Measurements from ENCODE around the gene NEURL1. TPM values are rescaled to one million over a fixed set of nuclear protein-coding genes. Genes with fewer than 3 reads are reported as not detected.

The NEURL1 gene
- total RNA-seq, 1 donor from 2014 or later = 2.5 TPM

GRCh38 chr10:103572347-103573204, 79.1 kb downstream of the NEURL1 start:
- Mint-ChIP-seq H3K27ac (ENCODE audit: unreplicated experiment) (no peak overlapping the region), H3K9me3 (ENCODE audit: unreplicated experiment) (no peaks in the 10 kb centered on the region), H3K27me3 (ENCODE audit: unreplicated experiment) (peaks cover 12% of the 10 kb centered on the region), H3K4me3 (ENCODE audit: unreplicated experiment) (no peak overlapping the region), H3K4me1 (ENCODE audit: unreplicated experiment) (peaks cover 28% of the 10 kb centered on the region), H3K36me3 (ENCODE audit: unreplicated experiment) (no peaks in the 10 kb centered on the region)
- TF ChIP-seq, protein P1, sequence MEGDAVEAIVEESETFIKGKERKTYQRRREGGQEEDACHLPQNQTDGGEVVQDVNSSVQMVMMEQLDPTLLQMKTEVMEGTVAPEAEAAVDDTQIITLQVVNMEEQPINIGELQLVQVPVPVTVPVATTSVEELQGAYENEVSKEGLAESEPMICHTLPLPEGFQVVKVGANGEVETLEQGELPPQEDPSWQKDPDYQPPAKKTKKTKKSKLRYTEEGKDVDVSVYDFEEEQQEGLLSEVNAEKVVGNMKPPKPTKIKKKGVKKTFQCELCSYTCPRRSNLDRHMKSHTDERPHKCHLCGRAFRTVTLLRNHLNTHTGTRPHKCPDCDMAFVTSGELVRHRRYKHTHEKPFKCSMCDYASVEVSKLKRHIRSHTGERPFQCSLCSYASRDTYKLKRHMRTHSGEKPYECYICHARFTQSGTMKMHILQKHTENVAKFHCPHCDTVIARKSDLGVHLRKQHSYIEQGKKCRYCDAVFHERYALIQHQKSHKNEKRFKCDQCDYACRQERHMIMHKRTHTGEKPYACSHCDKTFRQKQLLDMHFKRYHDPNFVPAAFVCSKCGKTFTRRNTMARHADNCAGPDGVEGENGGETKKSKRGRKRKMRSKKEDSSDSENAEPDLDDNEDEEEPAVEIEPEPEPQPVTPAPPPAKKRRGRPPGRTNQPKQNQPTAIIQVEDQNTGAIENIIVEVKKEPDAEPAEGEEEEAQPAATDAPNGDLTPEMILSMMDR (IDR thresholded peaks at IDR 0.05) = no peak
- DNase-seq (ENCODE audit: extremely low spot score, unreplicated experiment) = no peak

- Mint-ChIP-seq H3K9me3 (ENCODE audit: unreplicated experiment) (no peaks in the 10 kb centered on the region), H3K36me3 (ENCODE audit: unreplicated experiment) (no peaks in the 10 kb centered on the region), H3K27ac (ENCODE audit: unreplicated experiment) (no peak overlapping the region), H3K4me3 (ENCODE audit: unreplicated experiment) (no peak overlapping the region), H3K4me1 (ENCODE audit: unreplicated experiment) (peaks cover 29% of the 10 kb centered on the region), H3K27me3 (ENCODE audit: unreplicated experiment) (peaks cover 12% of the 10 kb centered on the region)
- DNase-seq (ENCODE audit: extremely low spot score, unreplicated experiment) = no peak
- TF ChIP-seq, protein P1 (IDR thresholded peaks at IDR 0.05) = no peak
These were observed 79.6 kb downstream of the NEURL1 start for GRCh38 chr10:103573205-103573487.

DNA sequence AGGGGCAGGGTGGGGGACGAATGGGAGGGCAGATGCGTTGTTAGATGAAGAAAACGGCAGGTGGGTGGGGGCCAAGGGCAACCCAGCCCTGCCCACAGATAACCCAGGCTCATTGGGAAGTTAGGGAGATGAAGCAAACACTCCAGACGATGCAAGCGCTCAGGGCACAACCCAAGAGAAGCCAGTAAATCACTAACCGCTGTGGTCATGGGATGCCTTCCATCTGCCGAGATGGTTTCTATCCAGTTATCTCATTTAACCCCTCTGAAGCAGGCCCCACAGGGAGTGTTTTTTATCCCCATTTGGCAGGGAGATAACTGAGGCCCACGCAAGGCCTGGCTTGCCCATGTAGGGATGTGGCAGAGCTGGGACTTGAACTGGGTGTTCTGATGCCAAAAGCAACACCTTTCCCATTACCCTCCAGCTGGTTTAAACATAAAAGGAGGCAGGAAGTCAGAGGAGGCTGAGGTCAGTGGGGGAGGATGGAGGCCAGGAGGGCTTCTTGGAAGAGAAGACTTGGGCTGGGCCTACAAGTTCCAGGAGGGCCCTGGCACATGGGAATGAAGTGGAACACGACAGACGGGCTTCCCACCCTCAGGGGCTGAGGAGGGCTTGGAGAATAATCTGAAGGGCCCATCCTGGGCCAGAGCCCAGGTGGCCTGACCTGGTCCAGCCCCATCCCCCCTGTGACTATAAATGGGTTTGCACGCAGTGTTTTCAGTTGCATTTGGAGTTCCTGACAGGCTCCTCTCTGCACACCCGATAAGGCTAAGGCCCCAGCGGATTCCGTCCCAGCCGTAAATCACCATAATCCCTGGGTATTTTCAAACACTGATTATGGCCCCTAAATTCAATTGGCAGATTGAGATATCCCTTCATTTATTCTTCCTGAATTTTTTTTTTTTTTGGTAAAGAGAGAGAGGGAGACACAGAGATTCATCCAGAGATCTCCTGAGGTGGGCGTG, 80.9 kb downstream of the NEURL1 start:
- H3K9me3 Mint-ChIP-seq (ENCODE audit: unreplicated experiment) = no peaks in the 10 kb centered on the region
- TF ChIP-seq, protein P1 (IDR thresholded peaks at IDR 0.05) = no peak
- peaks cover 29% of the 10 kb centered on the region for H3K4me1 Mint-ChIP-seq (ENCODE audit: unreplicated experiment)
- DNase-seq (ENCODE audit: extremely low spot score, unreplicated experiment) = no peak
- no peaks in the 10 kb centered on the region for H3K36me3 Mint-ChIP-seq (ENCODE audit: unreplicated experiment)
- no peak overlapping the region for H3K27ac Mint-ChIP-seq (ENCODE audit: unreplicated experiment)
- no peak overlapping the region for H3K4me3 Mint-ChIP-seq (ENCODE audit: unreplicated experiment)
- H3K27me3 Mint-ChIP-seq (ENCODE audit: unreplicated experiment) = peaks cover 4% of the 10 kb centered on the region

GRCh38 chr10:103575416-103576075, 82.0 kb downstream of the NEURL1 start:
- no peak overlapping the region for H3K4me3 Mint-ChIP-seq (ENCODE audit: unreplicated experiment)
- peaks cover 36% of the 10 kb centered on the region for H3K4me1 Mint-ChIP-seq (ENCODE audit: unreplicated experiment)

More at GRCh38 chr10:103575416-103576075, 82.0 kb downstream of the NEURL1 start:
- TF ChIP-seq, protein P1 (IDR thresholded peaks at IDR 0.05) = no peak
- Mint-ChIP-seq H3K27ac (ENCODE audit: unreplicated experiment) (no peak overlapping the region), H3K9me3 (ENCODE audit: unreplicated experiment) (no peaks in the 10 kb centered on the region), H3K27me3 (ENCODE audit: unreplicated experiment) (peaks cover 2% of the 10 kb centered on the region), H3K36me3 (ENCODE audit: unreplicated experiment) (no peaks in the 10 kb centered on the region)
- DNase-seq (ENCODE audit: extremely low spot score, unreplicated experiment) = no peak

Measured in osteocyte (in vitro differentiated cells).